T-cell (primary cell): ENCODE measurements around the gene UQCC5. TPM values are rescaled to one million over a fixed set of nuclear protein-coding genes. Genes with fewer than 3 reads are reported as not detected.

Experiments used
- ATAC-seq, 4 experiments: fragments of 200-7000 bp in 3 of 4; fragments of 150-1000 bp in 1 of 4; cut with Tn5 transposase; replicated peaks in 1 of 4; 1 replicate in 3 of 4; 2 replicates in 1 of 4; pipeline ENCODE4 v1.10.0; 2021; ENCODE audit warnings: moderate library complexity in 3 of 4, mild to moderate bottlenecking in 2 of 4, moderate number of reproducible peaks in 1 of 4
- CTCF ChIA-PET, 2 donors: fragments of 300-600 bp; sonication (Branson Sonifier 250); formaldehyde crosslinking; loops; one replicate each; lab custom pipeline; 2022; ENCODE audit warnings: antibody characterized with exemption in 2 of 2; lab: Charles Lee
- POLR2A ChIA-PET, 2 donors: fragments of 300-600 bp; sonication (Branson Sonifier 250); formaldehyde crosslinking; loops; one replicate each; lab custom pipeline; 2022; ENCODE audit warnings: antibody characterized with exemption in 2 of 2; lab: Charles Lee
- DNase-seq, 35 experiments: peaks; one replicate each; pipeline versions ENCODE4 v3.0.0 to v3.0.0-alpha.2; 2013 to 2023
- H3K27ac ChIP-seq: one replicate; pipeline ENCODE4 v1.5.1; 2013; ENCODE audit warnings: low read length
- H3K27me3 ChIP-seq, 2 experiments: replicated peaks in 1 of 2; 1 replicate in 1 of 2; 2 replicates in 1 of 2; pipeline versions ENCODE4 v1.6.1 to v1.7.0; 2013; ENCODE audit warnings: low read length in 1 of 2, mixed read lengths in 1 of 2; ENCODE audit not compliant: control insufficient read depth in 2 of 2, insufficient read depth in 2 of 2; ENCODE audit errors: extremely low read depth in 1 of 2
- H3K36me3 ChIP-seq, 2 donors: 1 replicate in 1 of 2; 2 replicates in 1 of 2; pipeline versions ENCODE4 v1.6.1 to v1.7.0; 2013; ENCODE audit warnings: low read length in 1 of 2; ENCODE audit not compliant: control insufficient read depth in 2 of 2, insufficient read depth in 1 of 2; ENCODE audit errors: extremely low read depth in 1 of 2
- H3K4me1 ChIP-seq, 2 experiments: 1 replicate in 1 of 2; 2 replicates in 1 of 2; pipeline versions ENCODE4 v1.6.1 to v1.7.0; 2013; ENCODE audit warnings: low read length in 2 of 2, mixed read lengths in 1 of 2; ENCODE audit not compliant: insufficient read depth in 2 of 2, control insufficient read depth in 1 of 2; ENCODE audit errors: extremely low read depth in 1 of 2
- H3K4me3 ChIP-seq, 2 donors: 1 replicate in 1 of 2; 2 replicates in 1 of 2; pipeline versions ENCODE4 v1.5.1 to v1.7.0; 2013; ENCODE audit warnings: mild to moderate bottlenecking in 2 of 2, low read length in 1 of 2, moderate library complexity in 1 of 2; ENCODE audit not compliant: control insufficient read depth in 1 of 2; ENCODE audit errors: extremely low read depth in 1 of 2
- H3K9me3 ChIP-seq: 2 replicates; pipeline ENCODE4 v1.7.0; 2013
- H3K27ac Mint-ChIP-seq, 2 donors: one replicate each; pipeline ENCODE4 v1.8.0; 2020 to 2021; ENCODE audit warnings: mild to moderate bottlenecking in 2 of 2, mixed read lengths in 2 of 2
- H3K27me3 Mint-ChIP-seq, 2 donors: one replicate each; pipeline ENCODE4 v1.8.0; 2021 to 2022; ENCODE audit warnings: mixed read lengths in 2 of 2
- H3K36me3 Mint-ChIP-seq: one replicate; pipeline ENCODE4 v1.8.0; 2021; ENCODE audit warnings: mixed read lengths
- H3K4me1 Mint-ChIP-seq, 3 donors: one replicate each; pipeline ENCODE4 v1.8.0; 2020 to 2022; ENCODE audit warnings: mixed read lengths in 3 of 3, mild to moderate bottlenecking in 1 of 3
- H3K4me3 Mint-ChIP-seq, 3 donors: one replicate each; pipeline ENCODE4 v1.8.0; 2020 to 2022; ENCODE audit warnings: mild to moderate bottlenecking in 3 of 3, mixed read lengths in 3 of 3, moderate library complexity in 3 of 3
- H3K9me3 Mint-ChIP-seq, 3 donors: one replicate each; pipeline ENCODE4 v1.8.0; 2020 to 2022; ENCODE audit warnings: mixed read lengths in 3 of 3
- WGBS: methylation state at CpG from one replicate; pipeline ENCODE4 v1.1.5; 2013; ENCODE audit warnings: missing lambda C conversion rate; ENCODE audit not compliant: insufficient coverage; 5-methylcytosine and 5-hydroxymethylcytosine counted together
- total RNA-seq, 35 experiments: library from RNA in 6 of 35; stranded (reverse) in 6 of 35; fragments of 120-200 nt in 1 of 35; gene quantifications; one replicate each; pipeline versions ENCODE4 v1.2.1 to v1.2.4 and lab custom pipeline; 2013 to 2026

Gene UQCC5
- total RNA-seq, 5 donors from 2014 or later (not counting 1 experiment from before 2014, with no cell fraction given), result 2.5 to 14.8 (median 9.8) TPM

- Mint-ChIP-seq H3K27ac (no peak overlapping the region), H3K27me3 (no peaks in the 10 kb centered on the region), H3K4me3 (no peak overlapping the region), H3K4me1 (peaks cover 0 to 3% (median 2%) of the 10 kb centered on the region in 3 donors), H3K36me3 (peaks cover 30% of the 10 kb centered on the region), H3K9me3 (no peaks in the 10 kb centered on the region)
- H3K9me3 ChIP-seq, result no peaks in the 10 kb centered on the region
- WGBS, result no CpG with 5 or more reads among the region's 3 CpGs
- no peaks in the 10 kb centered on the region for H3K4me1 ChIP-seq
- CTCF ChIA-PET, result no interaction called here
- H3K4me3 ChIP-seq, result no peak overlapping the region
- DNase-seq (no peak), ATAC-seq (no peak)
- H3K27ac ChIP-seq, result no peak overlapping the region
- H3K36me3 ChIP-seq, result peaks cover 3 to 48% of the 10 kb centered on the region in 2 donors
- POLR2A ChIA-PET, result no interaction called here
- no peaks in the 10 kb centered on the region for H3K27me3 ChIP-seq
Measured at GRCh38 chr3:52546111-52546901, 9.9 kb downstream of the UQCC5 start.

DNA sequence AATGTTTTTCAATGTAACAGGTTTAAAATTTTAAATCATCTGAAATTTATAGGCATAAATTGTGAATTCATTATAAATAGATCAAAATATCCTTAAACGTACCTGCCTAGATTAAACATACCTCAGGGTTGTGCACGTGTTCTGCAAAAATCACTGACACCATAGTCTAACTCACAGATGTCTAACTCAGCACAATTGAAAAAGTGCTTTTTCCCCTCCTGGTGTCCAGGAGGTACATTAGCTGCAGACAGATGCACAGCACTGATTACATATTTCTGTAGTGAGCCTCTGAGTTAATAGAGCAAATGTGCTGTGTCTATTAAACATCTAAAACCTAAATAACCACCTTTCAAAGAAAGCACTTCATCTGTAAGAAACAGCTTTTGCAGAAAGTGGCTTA lies 10.7 kb downstream of the UQCC5 start:
- Histone ChIP-seq H3K4me3 (no peak overlapping the region), H3K4me1 (no peaks in the 10 kb centered on the region), H3K27me3 (no peaks in the 10 kb centered on the region), H3K27ac (no peak overlapping the region), H3K9me3 (no peaks in the 10 kb centered on the region), H3K36me3 (peaks cover 3 to 55% of the 10 kb centered on the region in 2 donors)
- no peak for DNase-seq
- no peaks in the 10 kb centered on the region for H3K27me3 Mint-ChIP-seq
- peaks cover 0 to 2% (median 0%) of the 10 kb centered on the region in 3 donors for H3K4me1 Mint-ChIP-seq
- H3K9me3 Mint-ChIP-seq, result no peaks in the 10 kb centered on the region
- no CpG with 5 or more reads among the region's 2 CpGs for WGBS
- ChIA-PET POLR2A (no interaction called here), CTCF (no interaction called here)
- no peak overlapping the region for H3K27ac Mint-ChIP-seq
- H3K36me3 Mint-ChIP-seq, result peaks cover 29% of the 10 kb centered on the region
- ATAC-seq, result no peak
- no peak overlapping the region for H3K4me3 Mint-ChIP-seq

- no peak for ATAC-seq
- H3K4me1 Mint-ChIP-seq, result peaks cover 0 to 5% (median 0%) of the 10 kb centered on the region in 3 donors
- DNase-seq, result no peak
- H3K27me3 Mint-ChIP-seq, result no peaks in the 10 kb centered on the region
- H3K9me3 Mint-ChIP-seq, result no peaks in the 10 kb centered on the region
- Histone ChIP-seq H3K36me3 (peaks cover 6 to 73% of the 10 kb centered on the region in 2 donors), H3K27ac (no peak overlapping the region), H3K9me3 (no peaks in the 10 kb centered on the region), H3K4me3 (no peak overlapping the region), H3K4me1 (no peaks in the 10 kb centered on the region), H3K27me3 (no peaks in the 10 kb centered on the region)
- POLR2A ChIA-PET, result no interaction called here
- no peak overlapping the region for H3K4me3 Mint-ChIP-seq
- peak overlapping the region in 1 of 2 donors; percentile 34 for H3K27ac Mint-ChIP-seq
- CTCF ChIA-PET, result no interaction called here
- peaks cover 27% of the 10 kb centered on the region for H3K36me3 Mint-ChIP-seq
Measured at GRCh38 chr3:52551118-52551517, 14.7 kb downstream of the UQCC5 start.

DNA sequence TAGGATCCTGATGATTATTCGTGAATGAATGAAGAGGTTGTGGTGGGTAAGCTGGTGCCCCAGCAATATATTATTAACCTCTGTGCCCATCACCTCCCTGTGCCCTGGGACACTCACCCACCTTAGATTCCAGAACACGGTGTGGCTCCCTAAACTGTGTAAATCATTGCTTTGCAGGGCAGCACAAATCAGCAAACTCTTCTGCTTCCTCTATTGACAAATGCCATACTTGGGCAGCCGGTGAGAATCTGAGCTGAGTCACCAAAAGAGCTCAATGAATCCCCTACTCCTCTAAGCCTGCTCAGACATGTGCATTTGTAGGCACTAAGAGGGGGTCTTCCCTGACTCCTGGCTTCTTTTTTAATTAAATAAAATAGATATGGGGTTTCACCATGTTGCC lies 15.7 kb downstream of the UQCC5 start:
- H3K9me3 Mint-ChIP-seq, result no peaks in the 10 kb centered on the region
- peaks cover 26% of the 10 kb centered on the region for H3K36me3 Mint-ChIP-seq
- H3K4me1 Mint-ChIP-seq, result peaks cover 0 to 5% (median 1%) of the 10 kb centered on the region in 3 donors
- Histone ChIP-seq H3K4me1 (no peaks in the 10 kb centered on the region), H3K36me3 (peaks cover 6 to 71% of the 10 kb centered on the region in 2 donors), H3K27ac (no peak overlapping the region), H3K4me3 (no peak overlapping the region), H3K27me3 (no peaks in the 10 kb centered on the region), H3K9me3 (no peaks in the 10 kb centered on the region)
- H3K27me3 Mint-ChIP-seq, result no peaks in the 10 kb centered on the region
- H3K27ac Mint-ChIP-seq, result peak overlapping the region in 1 of 2 donors; percentile 16
- WGBS, result 88% methylated on average over 1 of the region's 3 CpGs
- DNase-seq (no peak), ATAC-seq (no peak)
- CTCF ChIA-PET, result no interaction called here
- POLR2A ChIA-PET, result interaction anchor here in 1 of 2 donors (0.6 kb wide), 1 partner anchor 55 kb away, joined by 8 read pairs; no protein-coding TSS in a partner anchor
- H3K4me3 Mint-ChIP-seq, result no peak overlapping the region

- WGBS, result 100% methylated on average over 4 of the region's 5 CpGs
- peaks cover 32% of the 10 kb centered on the region for H3K36me3 Mint-ChIP-seq
- CTCF ChIA-PET, result no interaction called here
- peaks cover 0 to 9% (median 3%) of the 10 kb centered on the region in 3 donors for H3K4me1 Mint-ChIP-seq
- no peaks in the 10 kb centered on the region for H3K4me1 ChIP-seq
- no peaks in the 10 kb centered on the region for H3K9me3 ChIP-seq
- DNase-seq (no peak), ATAC-seq (no peak)
- POLR2A ChIA-PET, result no interaction called here
- H3K27ac ChIP-seq, result no peak overlapping the region
- no peaks in the 10 kb centered on the region for H3K27me3 Mint-ChIP-seq
- H3K27me3 ChIP-seq, result no peaks in the 10 kb centered on the region
- H3K36me3 ChIP-seq, result peaks cover 6 to 80% of the 10 kb centered on the region in 2 donors
- no peak overlapping the region for H3K4me3 ChIP-seq
- H3K4me3 Mint-ChIP-seq, result no peak overlapping the region
- no peaks in the 10 kb centered on the region for H3K9me3 Mint-ChIP-seq
- peak overlapping the region in 1 of 2 donors; percentile 31 for H3K27ac Mint-ChIP-seq
Measured at GRCh38 chr3:52554026-52554755, 17.8 kb downstream of the UQCC5 start.

GRCh38 chr3:52555056-52555455 lies 18.7 kb downstream of the UQCC5 start:
- no peak overlapping the region for H3K27ac Mint-ChIP-seq
- WGBS, result no CpG with 5 or more reads among the region's 1 CpG
- H3K9me3 Mint-ChIP-seq, result no peaks in the 10 kb centered on the region
- Histone ChIP-seq H3K27ac (no peak overlapping the region), H3K9me3 (no peaks in the 10 kb centered on the region), H3K4me1 (no peaks in the 10 kb centered on the region), H3K4me3 (no peak overlapping the region), H3K36me3 (peaks cover 3 to 80% of the 10 kb centered on the region in 2 donors), H3K27me3 (no peaks in the 10 kb centered on the region)
- no peak for DNase-seq
- no peak overlapping the region for H3K4me3 Mint-ChIP-seq
- H3K4me1 Mint-ChIP-seq, result peaks cover 0 to 9% (median 3%) of the 10 kb centered on the region in 3 donors
- POLR2A ChIA-PET, result no interaction called here
- H3K27me3 Mint-ChIP-seq, result no peaks in the 10 kb centered on the region
- peaks cover 38% of the 10 kb centered on the region for H3K36me3 Mint-ChIP-seq
- CTCF ChIA-PET, result no interaction called here
- ATAC-seq, result no peak
